IPS-NIHi11 (cell line): ENCODE results near the gene MACF1.
A peak's percentile ranks its signal among the peaks of the same experiment; 100 is the strongest.

Source experiments
- DNase-seq: peaks from one replicate; pipeline ENCODE4 v3.0.0; 2012; ENCODE audit warnings: mixed read lengths, low spot score

MACF1 gene

DNA sequence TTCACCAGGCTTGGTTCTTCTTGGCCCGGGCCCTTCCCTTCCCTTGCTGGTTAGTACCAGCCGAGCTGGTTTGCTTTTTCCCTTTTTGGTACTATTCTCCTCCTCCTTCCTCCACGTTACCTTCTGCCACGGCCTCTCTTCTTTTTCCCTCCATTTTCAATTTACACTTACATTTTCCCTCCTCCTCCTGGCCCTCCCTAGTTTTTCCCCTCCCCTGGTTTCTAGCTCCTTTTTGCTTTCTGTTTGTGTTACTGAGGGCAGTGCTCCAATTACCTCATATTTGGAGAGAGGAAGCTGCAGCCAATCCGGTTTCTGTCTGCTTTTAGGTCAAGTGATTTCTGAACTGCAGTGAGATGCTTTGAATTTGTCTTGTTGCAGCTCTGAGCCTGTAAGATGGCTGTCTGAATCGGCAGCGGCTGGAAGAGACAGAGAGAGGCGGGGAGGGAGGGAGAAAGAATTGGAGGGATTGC is 63.7 kb downstream of the MACF1 start:
- peak; percentile 28 for DNase-seq

DNA sequence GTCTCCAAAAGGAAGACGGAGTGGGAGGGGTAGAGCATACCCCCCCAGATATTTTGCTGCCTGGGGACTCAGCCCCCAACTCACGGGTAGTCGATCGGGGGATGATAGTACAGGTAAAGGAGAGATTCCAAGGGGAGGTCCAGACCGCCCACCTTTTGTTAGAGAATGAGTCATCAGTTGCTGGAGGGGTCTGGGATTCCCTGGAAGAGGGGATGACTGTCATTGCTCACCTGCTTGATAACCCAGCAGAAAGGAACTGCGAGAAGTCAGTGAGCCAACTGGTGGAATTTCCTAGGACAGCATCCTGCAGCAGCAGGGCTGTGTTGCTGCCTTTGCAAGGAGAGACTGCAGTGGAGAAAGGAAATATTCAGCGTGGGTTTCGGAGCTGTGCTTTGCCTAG is 64.4 kb downstream of the MACF1 start:
- DNase-seq, result peak; percentile 53

DNA sequence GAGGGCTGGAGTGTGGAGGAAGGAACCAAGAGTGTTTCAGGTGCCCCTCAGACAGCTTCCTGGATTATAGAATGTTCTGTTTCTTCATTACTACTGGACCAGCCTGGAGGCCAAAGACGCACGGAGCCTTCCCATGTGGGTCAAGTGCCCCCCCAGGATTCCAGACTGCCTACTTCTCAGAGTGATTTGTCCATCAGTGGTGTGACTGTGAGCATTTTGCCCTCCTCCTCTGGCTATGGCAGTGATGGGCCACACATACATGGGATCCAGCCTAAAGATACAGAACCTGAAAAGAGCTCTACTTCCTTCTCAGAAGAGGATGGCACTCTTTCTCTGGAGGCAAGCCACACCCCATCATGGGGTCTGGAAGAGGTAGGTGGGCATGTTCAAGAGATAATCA is 64.9 kb downstream of the MACF1 start:
- no peak for DNase-seq

DNA sequence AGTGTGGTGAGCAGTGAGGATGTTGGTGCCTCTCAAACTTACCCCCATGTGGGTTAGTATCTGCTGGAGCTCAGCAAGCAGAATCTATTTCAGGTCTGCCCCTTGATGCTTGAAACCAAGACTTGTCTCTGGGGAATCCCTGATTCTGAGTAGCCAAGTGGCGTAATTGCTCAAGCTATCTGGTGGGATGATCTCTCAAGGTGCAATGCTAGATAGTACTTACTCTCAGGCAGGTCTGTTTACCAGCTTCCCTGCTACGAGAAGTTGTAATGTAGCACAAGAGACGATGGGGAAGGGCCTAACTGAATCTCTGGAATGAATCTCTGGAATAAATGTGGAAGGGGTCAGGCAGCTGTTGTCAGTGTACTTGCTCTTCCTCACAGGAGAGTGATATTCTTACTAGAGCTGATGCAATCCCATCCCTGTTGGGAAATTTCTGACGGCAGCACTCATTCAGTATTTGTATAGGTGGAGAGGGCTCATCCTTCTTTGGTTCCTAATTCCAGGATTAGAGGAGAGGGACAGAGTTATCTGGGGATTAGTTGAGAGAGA is 65.4 kb downstream of the MACF1 start:
- DNase-seq, result no peak

DNA sequence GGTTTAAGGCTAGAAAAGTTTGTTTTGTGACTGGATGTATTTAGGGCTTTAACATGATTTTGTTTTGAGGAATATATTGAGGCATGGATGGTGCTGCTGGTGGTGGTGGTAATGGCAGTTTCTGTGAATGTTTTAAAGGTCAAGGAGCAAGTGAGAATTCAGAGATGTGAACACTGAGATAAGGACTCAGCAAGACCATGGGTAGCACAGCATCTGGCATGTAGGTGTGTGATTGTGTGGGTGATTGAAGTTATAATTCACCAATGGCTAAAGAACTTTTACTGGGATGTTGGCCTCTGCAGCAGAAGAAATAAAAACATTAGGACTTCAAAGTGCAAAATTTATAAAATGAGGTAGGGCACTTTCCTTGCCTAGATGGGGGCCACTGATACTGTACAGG is 65.9 kb downstream of the MACF1 start:
- no peak for DNase-seq

DNA sequence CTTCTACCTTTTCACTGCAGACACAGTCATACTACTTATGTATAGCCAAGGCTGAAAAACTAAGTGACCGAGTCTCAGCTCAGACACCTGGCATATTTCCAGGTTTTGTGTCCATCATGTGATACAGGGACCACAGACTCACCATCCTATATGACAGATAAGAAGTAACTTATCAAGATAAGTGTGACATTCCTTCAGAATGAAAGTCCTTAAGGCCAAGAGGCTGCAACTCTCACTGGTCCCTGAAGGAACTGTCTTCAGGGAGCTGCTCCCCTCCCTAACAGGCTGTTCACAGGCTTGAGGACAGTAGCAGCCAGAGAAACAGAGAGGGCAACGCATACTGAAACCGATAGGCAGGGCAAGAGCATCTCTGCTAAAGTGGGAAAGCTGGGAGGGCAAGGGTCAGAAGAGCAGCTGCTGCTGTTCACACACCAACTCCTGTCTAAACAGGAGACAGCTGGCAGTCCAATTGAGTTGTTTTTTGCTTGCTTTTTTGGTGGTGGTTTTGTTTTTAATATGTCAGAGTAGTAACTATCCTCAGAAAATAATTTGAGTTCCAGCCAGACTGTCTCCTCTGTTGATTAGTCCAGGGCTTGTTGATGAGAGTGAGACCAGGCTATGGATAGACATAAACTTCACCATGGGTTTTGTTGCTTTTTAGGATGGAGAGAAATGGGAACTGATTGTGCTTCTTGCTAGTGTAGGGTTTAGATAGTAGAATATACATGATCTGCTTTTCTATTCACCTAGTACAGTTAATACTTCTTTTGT is 67.7 kb downstream of the MACF1 start:
- DNase-seq, result no peak

DNA sequence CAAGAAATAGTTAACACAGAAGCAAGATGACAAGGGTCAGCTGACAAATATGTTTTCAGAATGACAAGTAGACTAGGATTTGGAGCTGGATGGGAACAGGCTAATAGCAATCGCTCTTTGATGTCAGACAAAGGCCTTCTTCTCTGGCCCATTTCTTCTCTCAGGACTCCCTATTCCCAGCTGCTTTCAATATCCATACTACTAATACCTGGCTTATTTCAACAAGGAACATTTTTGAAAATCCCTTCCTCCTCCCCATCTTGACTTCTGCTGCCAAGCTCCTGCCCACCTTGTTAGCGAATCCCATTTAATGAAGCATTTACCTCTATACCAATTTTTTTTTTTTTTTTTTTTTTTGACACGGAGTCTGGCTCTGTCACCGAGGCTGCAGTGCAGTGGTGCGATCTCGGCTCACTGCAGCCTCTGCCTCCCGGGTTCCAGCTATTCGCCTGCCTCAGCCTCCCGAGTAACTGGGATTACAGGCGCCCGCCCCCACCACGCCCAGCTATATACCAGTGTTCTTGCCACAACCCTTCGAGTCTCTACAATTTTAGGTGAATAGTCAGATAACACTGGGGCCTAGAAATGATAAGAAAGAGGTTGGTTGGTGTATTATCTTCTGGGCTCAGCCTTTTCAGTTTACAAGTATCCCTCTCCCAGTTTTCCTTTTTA is 68.4 kb downstream of the MACF1 start:
- DNase-seq, result no peak

DNA sequence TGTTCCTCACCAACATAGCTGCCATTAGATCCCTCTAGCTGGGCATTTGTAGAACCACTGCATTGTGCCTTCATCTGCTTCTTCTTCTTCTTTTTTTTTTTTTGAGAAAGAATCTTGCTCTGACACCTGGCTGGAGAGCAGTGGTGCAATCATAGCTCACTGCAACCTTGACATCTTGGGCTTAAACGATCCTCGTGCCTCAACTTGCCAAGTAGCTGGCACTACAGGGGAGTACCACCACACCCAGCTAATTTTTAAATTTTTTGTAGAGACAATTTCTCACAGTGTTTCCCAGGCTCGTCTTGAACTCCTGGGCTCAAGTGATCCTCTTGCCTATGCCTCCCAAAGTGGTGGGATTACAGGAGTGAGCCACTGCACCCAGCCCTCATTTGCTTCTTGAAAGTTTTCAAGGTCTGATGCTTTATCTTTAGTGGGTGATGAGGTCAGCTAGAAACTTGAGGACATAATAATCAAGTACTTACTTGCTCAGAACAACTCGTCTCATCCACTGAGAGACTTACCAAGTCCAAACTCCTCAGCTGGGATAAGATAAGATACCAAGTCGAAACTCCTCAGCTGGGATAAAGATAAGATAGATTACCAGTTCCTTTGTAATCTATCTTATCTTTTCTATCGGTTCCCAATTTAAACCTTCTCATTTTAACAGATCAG is 71.5 kb downstream of the MACF1 start:
- DNase-seq, result no peak

DNA sequence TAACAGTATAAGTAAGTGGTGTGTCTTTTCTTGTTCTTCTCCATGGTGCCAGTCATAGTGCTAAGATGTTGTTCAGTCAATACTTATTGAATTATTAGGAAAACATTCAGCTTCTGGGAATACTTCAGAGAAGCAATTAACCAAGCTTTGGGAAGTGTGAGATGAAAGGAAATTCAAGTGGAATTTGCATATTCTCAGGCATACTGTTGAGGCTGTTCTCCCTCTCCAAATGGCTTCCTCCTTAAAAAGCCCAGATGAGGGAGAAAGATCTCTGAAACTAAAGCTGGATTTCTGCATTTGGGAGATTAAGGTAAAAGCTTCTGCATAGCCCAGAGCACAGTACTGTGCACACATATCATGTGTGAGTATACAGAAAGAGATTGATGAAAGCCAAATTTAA is 73.4 kb downstream of the MACF1 start:
- no peak for DNase-seq

DNA sequence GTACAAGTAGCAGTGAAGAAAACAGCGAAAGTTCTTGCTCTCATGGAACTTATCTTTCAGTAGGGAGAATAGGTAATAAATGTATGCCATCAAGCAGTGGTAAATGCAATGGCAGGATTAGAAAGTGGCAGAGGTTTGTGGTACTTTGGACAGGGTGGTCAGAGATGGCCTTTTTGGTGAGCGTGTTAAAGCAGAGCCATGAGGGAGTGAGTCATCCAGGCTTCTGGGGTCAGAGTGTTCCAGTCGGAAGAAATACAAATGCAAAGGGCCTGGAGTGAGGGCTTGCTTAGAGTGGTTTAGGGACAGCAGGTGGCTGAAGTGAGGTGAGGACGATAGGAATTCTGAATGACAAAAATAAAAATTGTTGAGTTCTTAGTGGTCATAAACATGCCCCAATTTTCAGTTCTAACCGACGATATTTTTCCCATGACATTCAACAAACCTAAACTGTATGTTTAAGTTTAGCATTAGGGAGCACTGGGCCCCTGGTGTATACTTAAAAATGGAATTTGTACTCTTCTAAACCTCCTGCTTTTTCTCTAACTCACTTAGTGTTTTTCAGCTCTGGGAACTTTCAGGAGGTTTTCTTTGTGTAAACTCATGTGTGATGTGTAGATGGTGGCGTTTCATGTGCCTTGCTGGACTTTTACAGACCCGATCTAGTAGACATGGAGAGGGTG is 78.2 kb downstream of the MACF1 start:
- no peak for DNase-seq

DNA sequence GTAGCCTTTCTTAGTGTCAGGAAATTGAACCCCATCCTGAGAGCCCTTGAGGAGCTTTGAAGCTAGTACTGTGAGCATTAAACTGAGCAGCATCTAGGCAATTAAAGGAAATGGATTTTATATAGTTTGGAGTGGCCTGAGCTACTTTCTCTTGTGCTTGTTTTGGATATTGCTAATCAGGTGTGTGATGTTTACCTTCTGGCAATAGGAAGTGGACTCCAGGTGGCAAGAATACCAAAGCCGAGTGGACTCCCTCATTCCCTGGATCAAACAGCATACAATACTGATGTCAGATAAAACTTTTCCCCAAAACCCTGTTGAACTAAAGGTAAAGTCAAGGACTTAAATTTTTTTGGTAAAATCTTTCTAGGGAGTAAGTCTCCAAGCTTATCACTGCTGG is 79.4 kb downstream of the MACF1 start:
- DNase-seq, result no peak

DNA sequence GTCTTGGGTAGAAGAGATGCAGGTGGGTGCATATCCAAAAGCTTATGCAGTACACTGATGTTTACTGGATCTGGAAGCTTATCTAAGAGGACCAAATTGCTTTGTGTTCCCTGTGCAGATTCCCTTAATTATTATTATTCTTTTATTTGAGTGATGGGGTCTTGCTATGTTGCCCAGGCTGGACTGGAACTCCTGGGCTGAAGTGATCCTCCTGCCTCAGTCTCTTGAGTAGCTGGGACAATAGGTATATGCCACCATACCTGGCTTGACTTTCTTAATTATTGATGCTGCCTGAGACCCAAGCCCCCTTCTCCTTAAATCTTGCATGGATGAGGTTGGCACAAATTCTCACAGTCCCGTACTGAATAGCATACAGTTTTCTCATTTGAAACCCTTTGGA is 83.0 kb downstream of the MACF1 start:
- DNase-seq, result no peak

DNA sequence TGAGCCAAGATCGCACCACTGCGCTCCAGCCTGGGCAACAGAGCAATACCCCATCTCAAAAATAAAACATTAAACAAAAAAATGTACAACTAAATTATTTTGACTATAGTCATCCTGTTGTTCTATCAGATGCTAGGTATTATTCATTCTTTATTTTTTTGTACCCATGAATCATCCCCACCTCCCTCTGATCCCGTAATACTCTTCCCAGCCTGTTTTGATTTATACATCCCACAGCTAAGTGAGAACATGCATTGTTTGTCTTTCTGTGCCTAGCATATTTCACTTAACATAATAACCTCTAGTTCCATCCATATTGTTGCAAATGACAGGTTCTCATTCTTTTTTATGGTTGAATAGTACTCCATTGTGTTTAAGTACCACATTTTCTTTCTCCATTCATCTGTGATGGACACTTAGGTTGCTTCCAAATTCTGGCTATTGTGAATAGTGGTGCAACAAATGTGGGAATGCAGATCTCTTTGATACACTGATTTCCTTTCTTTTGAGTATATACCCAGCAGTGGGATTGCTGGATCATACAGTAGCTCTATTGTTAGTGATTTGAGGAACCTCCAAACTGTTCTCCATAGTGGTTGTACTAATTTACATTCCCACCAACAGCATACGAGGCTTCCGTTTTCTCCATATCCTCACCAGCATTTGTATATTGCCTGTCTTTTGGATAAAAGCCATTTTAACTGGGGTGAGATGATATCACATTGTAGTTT is 84.4 kb downstream of the MACF1 start:
- DNase-seq, result no peak

DNA sequence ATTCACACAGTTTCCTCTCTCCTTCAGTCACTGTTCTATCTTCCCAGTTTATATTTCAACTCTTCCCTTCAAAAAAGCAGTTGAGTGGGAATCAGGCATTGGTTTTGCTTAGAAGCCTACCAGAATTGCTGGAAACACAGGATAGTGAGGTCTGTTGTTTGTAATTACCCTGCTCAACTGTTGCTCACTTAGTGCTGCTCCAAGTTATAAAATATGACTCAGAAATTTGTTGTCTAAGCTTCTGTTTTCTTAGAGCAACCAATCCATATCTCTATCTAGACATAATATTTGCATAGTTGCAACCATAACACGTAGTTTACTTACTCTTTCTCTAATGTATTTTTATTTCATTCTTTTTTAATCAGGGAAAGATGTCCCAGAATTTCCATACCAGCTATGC is 87.9 kb downstream of the MACF1 start:
- no peak for DNase-seq

DNA sequence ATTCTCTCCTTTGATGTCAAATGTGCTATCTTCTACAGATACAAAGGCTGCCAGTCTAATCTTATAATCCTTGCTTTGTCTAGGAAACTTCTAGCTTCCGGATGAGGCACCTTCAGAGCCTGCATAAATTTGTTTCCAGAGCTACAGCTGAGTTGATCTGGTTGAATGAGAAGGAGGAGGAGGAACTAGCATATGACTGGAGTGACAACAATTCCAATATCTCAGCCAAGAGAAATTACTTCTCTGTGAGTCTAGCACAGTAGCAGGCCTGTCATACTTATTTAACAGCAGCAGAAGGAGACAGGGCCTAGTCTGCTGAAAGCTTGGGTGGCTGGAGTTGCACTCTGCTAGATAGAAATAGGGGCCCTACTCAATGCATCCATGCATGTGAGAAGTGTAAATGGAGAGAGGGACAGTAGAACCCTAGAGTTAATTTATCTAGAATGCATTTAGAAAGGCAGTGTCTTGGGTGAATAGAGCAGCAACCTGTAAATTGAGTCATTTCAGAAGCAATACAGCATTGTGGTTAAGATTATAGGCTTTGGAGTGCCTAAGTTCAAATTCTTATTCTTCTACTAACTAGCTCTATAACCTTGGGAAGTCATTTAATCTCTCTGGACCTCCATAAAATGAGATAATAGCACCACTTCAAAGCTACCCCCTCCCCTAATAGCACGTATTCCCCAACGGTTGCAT is 89.0 kb downstream of the MACF1 start:
- no peak for DNase-seq

DNA sequence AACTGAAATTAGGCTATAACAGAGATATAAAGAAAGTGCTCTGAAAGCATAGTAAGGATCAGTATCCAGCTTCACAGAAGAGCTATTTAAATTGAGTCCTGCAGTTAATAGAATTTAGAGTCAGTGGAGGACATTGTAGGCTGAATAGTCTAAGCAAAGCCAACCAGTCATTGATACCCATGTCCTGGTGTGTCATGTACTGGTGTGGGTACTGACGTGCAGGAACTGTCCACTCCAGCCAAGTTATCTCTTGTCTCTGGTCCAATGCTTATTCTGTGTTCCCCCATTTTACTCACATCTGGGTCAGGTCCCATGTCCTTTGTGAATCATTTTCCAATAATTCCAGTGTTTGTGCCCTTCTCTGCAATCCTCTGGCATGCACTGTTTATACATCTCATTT is 90.0 kb downstream of the MACF1 start:
- DNase-seq, result no peak

DNA sequence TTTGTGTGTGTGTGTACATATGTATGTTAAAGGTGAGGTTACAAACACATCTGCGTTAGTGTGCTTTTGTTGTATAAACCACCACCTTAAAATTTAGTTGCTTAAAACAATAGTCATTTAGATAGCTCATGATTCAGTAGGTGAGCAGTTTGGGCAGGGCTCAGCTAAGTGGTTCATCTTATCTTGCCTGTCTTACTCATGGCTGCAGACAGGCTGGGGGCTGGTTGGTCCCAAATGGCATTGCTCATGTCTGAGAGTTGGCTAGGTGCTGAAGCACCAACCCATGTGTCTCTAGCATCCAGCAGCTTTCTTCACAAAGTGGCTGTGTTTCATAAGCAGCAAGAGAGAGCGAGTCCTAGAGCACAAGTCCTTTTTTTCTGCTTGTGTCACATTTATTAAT is 91.4 kb downstream of the MACF1 start:
- DNase-seq, result no peak

DNA sequence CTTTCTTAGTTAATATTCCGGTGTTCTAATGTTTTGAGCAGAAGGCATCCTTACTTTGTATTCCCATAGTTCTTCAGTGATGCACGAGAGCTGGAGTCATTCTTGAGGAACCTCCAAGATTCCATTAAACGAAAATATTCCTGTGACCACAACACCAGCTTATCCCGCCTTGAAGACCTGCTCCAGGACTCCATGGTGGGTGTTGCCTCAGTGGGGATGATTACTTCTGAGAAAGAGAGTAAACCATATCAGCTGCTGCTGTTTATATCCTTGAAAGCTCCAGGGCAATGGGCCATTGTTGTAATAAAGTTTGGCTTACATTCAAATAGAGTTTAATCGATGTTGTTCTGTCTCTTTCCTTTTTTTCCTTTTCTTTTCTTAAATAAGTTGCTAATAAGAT is 93.1 kb downstream of the MACF1 start:
- no peak for DNase-seq

DNA sequence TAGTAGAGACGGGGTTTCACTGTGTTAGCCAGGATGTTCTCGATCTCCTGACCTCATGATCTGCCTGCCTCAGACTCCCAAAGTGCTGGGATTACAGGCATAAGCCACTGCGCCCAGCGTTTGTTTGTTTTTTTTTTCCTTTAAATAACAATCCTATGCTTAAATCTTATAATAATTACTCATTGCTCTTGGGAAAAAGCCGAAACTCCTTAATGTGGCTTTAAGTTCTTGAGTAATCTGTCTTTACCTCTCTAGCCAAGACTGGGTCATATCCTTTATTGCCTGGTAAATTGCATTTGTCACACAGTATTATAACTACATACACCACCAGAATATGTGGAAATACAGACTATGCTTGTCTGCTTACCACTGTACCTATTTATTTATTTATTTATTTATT is 97.1 kb downstream of the MACF1 start:
- DNase-seq, result no peak

DNA sequence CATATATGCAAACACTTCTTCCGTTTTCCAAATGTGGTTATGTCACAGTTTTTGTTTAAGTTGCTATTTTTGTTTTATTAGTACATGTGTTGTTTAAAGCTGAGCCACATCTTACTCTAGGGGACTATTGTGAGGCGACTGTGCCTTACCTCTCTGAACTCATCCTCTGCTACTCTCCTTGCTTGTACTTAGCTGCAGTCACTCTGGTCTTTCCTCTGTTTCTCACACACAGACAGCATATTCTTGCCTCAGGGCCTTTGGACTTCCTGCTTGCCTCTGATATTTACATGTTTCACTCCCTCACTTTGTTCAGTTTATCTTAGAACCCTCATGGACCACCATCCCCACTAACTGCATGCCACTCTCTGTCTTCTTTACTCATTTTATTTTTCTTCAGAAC is 101.1 kb downstream of the MACF1 start:
- DNase-seq, result no peak

DNA sequence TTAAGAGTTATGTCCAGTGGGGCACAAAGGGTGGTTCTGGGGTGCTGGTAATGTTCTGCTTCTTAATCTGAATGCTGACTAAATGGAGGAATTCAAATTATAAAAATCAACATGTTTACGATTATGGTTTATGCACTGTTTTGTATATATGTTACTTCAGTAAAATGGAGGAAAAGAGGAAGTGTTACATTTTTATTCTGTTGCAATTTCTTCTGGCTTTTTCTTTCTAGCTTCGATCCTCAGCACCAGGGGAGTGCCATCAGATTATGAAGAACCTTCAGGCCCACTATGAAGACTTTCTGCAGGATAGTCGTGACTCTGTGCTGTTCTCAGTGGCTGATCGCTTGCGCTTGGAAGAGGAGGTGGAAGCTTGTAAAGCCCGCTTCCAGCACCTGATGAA is 105.5 kb downstream of the MACF1 start:
- DNase-seq, result no peak
